ENCODE results near the gene ATP6V0E2.

GRCh38 chr7:149827089-149827981 is 46.4 kb upstream of the ATP6V0E2 start:
- TF ChIP-seq CTCF (conservative IDR thresholded peaks at IDR 0.05) (no peak), EZH2 (IDR thresholded peaks at IDR 0.05; ENCODE audit: low read depth) (no peak)
